Neural cell (in vitro differentiated cells): ENCODE measurements around the gene CCDC28A.

Experiments used
- CTCF ChIP-seq: fragments of 450-650 bp; IDR thresholded peaks from 2 replicates; pipeline ENCODE4 v1.5.1; 2014; ENCODE audit warnings: antibody characterized with exemption, mild to moderate bottlenecking, moderate library complexity; ENCODE audit not compliant: poor library complexity, severe bottlenecking
- EP300 ChIP-seq: fragments of 450-650 bp; conservative IDR thresholded peaks from 2 replicates; pipeline ENCODE4 v1.6.1; 2014; ENCODE audit warnings: antibody characterized with exemption, mild to moderate bottlenecking, moderate library complexity; ENCODE audit not compliant: poor library complexity, severe bottlenecking
- EZH2 ChIP-seq: fragments of 200-600, 300-800 bp; shearing (Covaris generic), sonication (generic); IDR thresholded peaks from 2 replicates; pipeline ENCODE4 v1.6.1; 2014; ENCODE audit warnings: antibody characterized with exemption, low read length, borderline replicate concordance, mild to moderate bottlenecking; ENCODE audit not compliant: insufficient read depth, poor library complexity, severe bottlenecking
- MXI1 ChIP-seq: fragments of 450-650 bp; conservative IDR thresholded peaks from 2 replicates; pipeline ENCODE4 v1.6.1; 2014; ENCODE audit warnings: antibody characterized with exemption, mild to moderate bottlenecking; ENCODE audit not compliant: poor library complexity, severe bottlenecking
- POLR2AphosphoS5 ChIP-seq: IDR thresholded peaks from 2 replicates; pipeline ENCODE4 v1.6.1; 2012
- RAD21 ChIP-seq: fragments of 450-650 bp; conservative IDR thresholded peaks from 2 replicates; pipeline ENCODE4 v1.6.1; 2014; ENCODE audit warnings: antibody characterized with exemption, mild to moderate bottlenecking, moderate library complexity
- SMC3 ChIP-seq: fragments of 450-650 bp; conservative IDR thresholded peaks from 2 replicates; pipeline ENCODE4 v1.6.1; 2014; ENCODE audit warnings: antibody characterized with exemption, mild to moderate bottlenecking, moderate library complexity; ENCODE audit not compliant: poor library complexity
- TAF1 ChIP-seq: IDR thresholded peaks from 2 replicates; pipeline ENCODE4 v1.6.1; 2012; ENCODE audit warnings: low read depth
- TF ChIP-seq, protein P1 (sequence below): IDR thresholded peaks from 2 replicates; pipeline ENCODE4 v1.6.1; 2012; ENCODE audit warnings: borderline replicate concordance

- TF ChIP-seq EZH2: no peak
- TF ChIP-seq CTCF: no peak
- no peak for TF ChIP-seq POLR2AphosphoS5
- TF ChIP-seq, protein P1, sequence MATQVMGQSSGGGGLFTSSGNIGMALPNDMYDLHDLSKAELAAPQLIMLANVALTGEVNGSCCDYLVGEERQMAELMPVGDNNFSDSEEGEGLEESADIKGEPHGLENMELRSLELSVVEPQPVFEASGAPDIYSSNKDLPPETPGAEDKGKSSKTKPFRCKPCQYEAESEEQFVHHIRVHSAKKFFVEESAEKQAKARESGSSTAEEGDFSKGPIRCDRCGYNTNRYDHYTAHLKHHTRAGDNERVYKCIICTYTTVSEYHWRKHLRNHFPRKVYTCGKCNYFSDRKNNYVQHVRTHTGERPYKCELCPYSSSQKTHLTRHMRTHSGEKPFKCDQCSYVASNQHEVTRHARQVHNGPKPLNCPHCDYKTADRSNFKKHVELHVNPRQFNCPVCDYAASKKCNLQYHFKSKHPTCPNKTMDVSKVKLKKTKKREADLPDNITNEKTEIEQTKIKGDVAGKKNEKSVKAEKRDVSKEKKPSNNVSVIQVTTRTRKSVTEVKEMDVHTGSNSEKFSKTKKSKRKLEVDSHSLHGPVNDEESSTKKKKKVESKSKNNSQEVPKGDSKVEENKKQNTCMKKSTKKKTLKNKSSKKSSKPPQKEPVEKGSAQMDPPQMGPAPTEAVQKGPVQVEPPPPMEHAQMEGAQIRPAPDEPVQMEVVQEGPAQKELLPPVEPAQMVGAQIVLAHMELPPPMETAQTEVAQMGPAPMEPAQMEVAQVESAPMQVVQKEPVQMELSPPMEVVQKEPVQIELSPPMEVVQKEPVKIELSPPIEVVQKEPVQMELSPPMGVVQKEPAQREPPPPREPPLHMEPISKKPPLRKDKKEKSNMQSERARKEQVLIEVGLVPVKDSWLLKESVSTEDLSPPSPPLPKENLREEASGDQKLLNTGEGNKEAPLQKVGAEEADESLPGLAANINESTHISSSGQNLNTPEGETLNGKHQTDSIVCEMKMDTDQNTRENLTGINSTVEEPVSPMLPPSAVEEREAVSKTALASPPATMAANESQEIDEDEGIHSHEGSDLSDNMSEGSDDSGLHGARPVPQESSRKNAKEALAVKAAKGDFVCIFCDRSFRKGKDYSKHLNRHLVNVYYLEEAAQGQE: no peak
- TF ChIP-seq MXI1: no peak
- TF ChIP-seq SMC3: no peak
- no peak for TF ChIP-seq TAF1
- TF ChIP-seq RAD21: no peak
- no peak for TF ChIP-seq EP300
These were observed 12.4 kb downstream of the CCDC28A start for GRCh38 chr6:138785980-138786379.
